A549 (cell line): Measurements from ENCODE around the gene CYP24A1. TPM values are rescaled to one million over a fixed set of nuclear protein-coding genes. Genes with fewer than 3 reads are reported as not detected.
A peak's percentile ranks its signal among the peaks of the same experiment; 100 is the strongest.

Experiments
- ATAC-seq, 2 experiments: fragments of 200-7000 bp in 1 of 2; fragments of >200 bp in 1 of 2; cut with Nextera tagmentation in 1 of 2; cut with Tn5 transposase in 1 of 2; 3 replicates each; pipeline versions ENCODE4 v1.8.0 to v1.9.1; 2018 to 2020; ENCODE audit warnings: mild to moderate bottlenecking in 1 of 2, moderate library complexity in 1 of 2
- CTCF ChIA-PET: fragments of 300-600 bp; sonication (Branson Sonifier 250); formaldehyde crosslinking; extraction: SDS; loops from one replicate; lab custom pipeline; 2021; ENCODE audit warnings: antibody characterized with exemption, inconsistent platforms; lab: Yijun Ruan, JAX
- POLR2A ChIA-PET: fragments of 350-600 bp; formaldehyde crosslinking; extraction: SDS; loops from one replicate; lab custom pipeline; 2021; ENCODE audit warnings: antibody characterized with exemption, inconsistent platforms; lab: Yijun Ruan, JAX
- DNase-seq, 2 experiments: peaks; one replicate each; pipeline versions ENCODE4 v3.0.0 to v3.0.0-alpha.2; 2011 to 2016; ENCODE audit warnings: low read depth in 1 of 2, low spot score in 1 of 2
- FAIRE-seq: peaks from 2 replicates; lab custom pipeline; 2011; peaks lifted over from hg19 to GRCh38; lab: Jason Lieb, UNC
- H3K27ac ChIP-seq, 2 experiments: fragments of >200 bp; sonication (Bioruptor Twin); formaldehyde crosslinking; 3 replicates each; pipeline ENCODE4 v1.5.1; 2016 to 2017
- H3K4me1 ChIP-seq: fragments of >200 bp; sonication (Bioruptor Twin); formaldehyde crosslinking; 3 replicates; pipeline ENCODE4 v1.6.1; 2016
- H3K4me2 ChIP-seq: fragments of >200 bp; sonication (Bioruptor Twin); formaldehyde crosslinking; 3 replicates; pipeline ENCODE4 v1.6.1; 2016
- H3K4me3 ChIP-seq: fragments of >200 bp; sonication (Bioruptor Twin); formaldehyde crosslinking; 3 replicates; pipeline ENCODE4 v1.5.1; 2016
- H3K9me3 ChIP-seq: fragments of >200 bp; sonication (Bioruptor Twin); formaldehyde crosslinking; 3 replicates; pipeline ENCODE4 v1.6.1; 2016
- BHLHE40 ChIP-seq: IDR thresholded peaks from 2 replicates; pipeline ENCODE4 v1.6.1; 2012; ENCODE audit warnings: low read depth, low read length, inconsistent platforms
- CBX2 ChIP-seq: fragments of 200-600 bp; sonication (generic); IDR thresholded peaks from 2 replicates; pipeline ENCODE4 v1.6.1; 2016; ENCODE audit warnings: low read depth, mild to moderate bottlenecking, borderline replicate concordance
- CBX8 ChIP-seq: fragments of 200-600 bp; sonication (generic); IDR thresholded peaks from 2 replicates; pipeline ENCODE4 v1.6.1; 2016
- CEBPB ChIP-seq, 2 experiments: fragments of >200 bp in 1 of 2; sonication (Bioruptor Twin) in 1 of 2; formaldehyde crosslinking in 1 of 2; IDR thresholded peaks; 2 replicates each; pipeline ENCODE4 v1.6.1; 2012 to 2016
- E2F6 ChIP-seq: IDR thresholded peaks from 2 replicates; pipeline ENCODE4 v1.6.1; 2012; ENCODE audit warnings: low read depth, borderline replicate concordance
- ESRRA ChIP-seq: fragments of 150-350 bp; IDR thresholded peaks from 2 replicates; pipeline ENCODE4 v1.6.1; 2014; ENCODE audit warnings: mild to moderate bottlenecking, low read length, borderline replicate concordance
- HEYL ChIP-seq: fragments of 250-450 bp; sonication (Bioruptor Pico); IDR thresholded peaks from 2 replicates; pipeline ENCODE4 v1.8.0; 2021; ENCODE audit warnings: mild to moderate bottlenecking, moderate library complexity
- HOXB13 ChIP-seq: fragments of 250-450 bp; sonication (Bioruptor Pico); IDR thresholded peaks from 2 replicates; pipeline ENCODE4 v1.5.0; 2020; ENCODE audit warnings: low read depth, mild to moderate bottlenecking, moderate library complexity
- HOXB5 ChIP-seq: fragments of 250-450 bp; sonication (Bioruptor Pico); IDR thresholded peaks from 2 replicates; pipeline ENCODE4 v1.5.0; 2020; ENCODE audit warnings: mild to moderate bottlenecking, moderate library complexity
- JUN ChIP-seq, 2 experiments: fragments of >200 bp; sonication (Bioruptor Twin); formaldehyde crosslinking; IDR thresholded peaks; 2 replicates in 1 of 2; 3 replicates in 1 of 2; pipeline ENCODE4 v1.6.1; 2016 to 2017
- KDM5A ChIP-seq: fragments of 200-600 bp; sonication (generic); IDR thresholded peaks from 2 replicates; pipeline ENCODE4 v1.6.1; 2016; ENCODE audit warnings: antibody characterized with exemption, mild to moderate bottlenecking
- MAFK ChIP-seq: fragments of 450-650 bp; IDR thresholded peaks from 2 replicates; pipeline ENCODE4 v1.6.1; 2014; ENCODE audit not compliant: partially characterized antibody
- MAX ChIP-seq: IDR thresholded peaks from 2 replicates; pipeline ENCODE4 v1.6.1; 2012
- MAZ ChIP-seq: fragments of 150-350 bp; IDR thresholded peaks from 2 replicates; pipeline ENCODE4 v1.6.1; 2014; ENCODE audit warnings: antibody characterized with exemption, low read depth, low read length, borderline replicate concordance
- MYC ChIP-seq: IDR thresholded peaks from 2 replicates; pipeline ENCODE4 v1.6.1; 2012; ENCODE audit warnings: mild to moderate bottlenecking, inconsistent platforms, low read length, improper control_type of control experiment, borderline replicate concordance
- NR3C1 ChIP-seq: fragments of >200 bp; sonication (Bioruptor Twin); formaldehyde crosslinking; IDR thresholded peaks from 3 replicates; pipeline ENCODE4 v1.6.1; 2017
- PHF8 ChIP-seq: fragments of 200-600 bp; sonication (generic); IDR thresholded peaks from 2 replicates; pipeline ENCODE4 v1.6.1; 2016; ENCODE audit warnings: low read depth, mild to moderate bottlenecking, antibody characterized with exemption, moderate library complexity, borderline replicate concordance
- RAD21 ChIP-seq, 2 experiments: fragments of >200 bp in 1 of 2; sonication (Bioruptor Twin) in 1 of 2; formaldehyde crosslinking in 1 of 2; IDR thresholded peaks in 1 of 2; conservative IDR thresholded peaks in 1 of 2; 2 replicates in 1 of 2; 3 replicates in 1 of 2; pipeline ENCODE4 v1.6.1; 2012 to 2018; ENCODE audit warnings: inconsistent platforms in 1 of 2
- RARB ChIP-seq: fragments of 250-450 bp; sonication (Bioruptor Pico); IDR thresholded peaks from 2 replicates; pipeline ENCODE4 v1.8.0; 2021; ENCODE audit warnings: mild to moderate bottlenecking, moderate library complexity
- RNF2 ChIP-seq: fragments of 200-600 bp; sonication (generic); IDR thresholded peaks from 2 replicates; pipeline ENCODE4 v1.6.1; 2016; ENCODE audit warnings: low read depth, mild to moderate bottlenecking, antibody characterized with exemption, moderate library complexity, borderline replicate concordance
- SMC3 ChIP-seq: fragments of >200 bp; sonication (Bioruptor Twin); formaldehyde crosslinking; IDR thresholded peaks from 3 replicates; pipeline ENCODE4 v1.6.1; 2018; ENCODE audit warnings: inconsistent platforms
- TFCP2L1 ChIP-seq: fragments of 250-450 bp; sonication (Bioruptor Pico); IDR thresholded peaks from 2 replicates; pipeline ENCODE4 v1.5.0; 2021; ENCODE audit warnings: mild to moderate bottlenecking
- USF2 ChIP-seq: fragments of 450-650 bp; IDR thresholded peaks from 2 replicates; pipeline ENCODE4 v1.6.1; 2014; ENCODE audit warnings: antibody characterized with exemption
- ZSCAN20 ChIP-seq: fragments of 250-450 bp; sonication (Bioruptor Pico); IDR thresholded peaks from 2 replicates; pipeline ENCODE4 v1.8.0; 2022; ENCODE audit warnings: mild to moderate bottlenecking, moderate library complexity
- WGBS: methylation state at CpG from one replicate; pipeline ENCODE4 v1.1.6; 2017; ENCODE audit errors: missing lambda C conversion rate; 5-methylcytosine and 5-hydroxymethylcytosine counted together
- polyA plus RNA-seq, 4 experiments: library from polyadenylated mRNA; depleted of rRNA in 3 of 4; stranded (reverse); fragments of >200 nt; fragmentation: RNase III in 1 of 4; extraction: RNeasy Plus Mini Kit Qiagen cat#74134 plus additional on column Dnase treatment in 1 of 4; gene quantifications; 2 replicates in 3 of 4; 3 replicates in 1 of 4; pipeline ENCODE4 v1.2.3, GENCODE V29; 2011 to 2017
- TF ChIP-seq, protein P1 (sequence below): fragments of >200 bp; sonication (Bioruptor Twin); formaldehyde crosslinking; IDR thresholded peaks from 3 replicates; pipeline ENCODE4 v1.5.1; 2016
- TF ChIP-seq, protein P2 (sequence below): fragments of 150-350 bp; IDR thresholded peaks from 2 replicates; pipeline ENCODE4 v1.6.1; 2014; ENCODE audit warnings: low read depth, mild to moderate bottlenecking, low read length
- TF ChIP-seq, protein P3 (sequence below): fragments of 250-450 bp; sonication (Bioruptor Pico); IDR thresholded peaks from 2 replicates; pipeline ENCODE4 v1.5.0; 2021; ENCODE audit warnings: mild to moderate bottlenecking, moderate library complexity, borderline replicate concordance

CYP24A1 gene
- polyA plus RNA-seq, 2 of the 4 experiments (the other 2 are of a cell fraction) = 722 to 1,617 TPM

DNA sequence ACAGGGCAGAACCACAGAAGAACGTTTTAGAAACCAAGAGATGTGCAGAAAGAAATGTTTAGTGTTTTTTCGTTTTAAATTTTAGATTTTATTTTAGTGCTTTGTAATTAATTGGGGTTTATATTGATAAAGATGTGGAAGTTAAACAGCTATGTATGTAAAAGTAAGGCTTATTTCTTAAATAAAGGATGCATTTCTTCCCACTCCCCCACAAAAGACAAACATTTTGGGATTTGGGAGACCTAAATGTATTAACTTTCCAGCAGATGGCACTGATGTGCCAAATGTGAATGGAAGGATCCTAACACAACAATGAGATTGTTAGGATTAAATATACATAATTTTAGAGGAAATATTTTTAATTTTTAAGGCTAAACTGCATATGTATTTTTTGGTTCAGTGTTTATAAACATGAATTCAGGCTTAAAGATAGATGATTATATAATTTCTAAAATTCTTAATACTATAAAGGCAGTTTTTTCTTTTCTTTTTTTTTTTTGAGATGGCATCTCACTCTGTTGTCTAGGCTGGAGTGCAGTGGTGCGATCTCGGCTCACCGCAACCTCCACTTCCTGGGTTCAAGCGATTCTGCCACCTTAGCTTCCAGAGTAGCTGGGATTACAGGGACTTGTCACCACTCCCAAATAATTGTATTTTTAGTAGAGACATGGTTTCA, 46.1 kb upstream of the CYP24A1 start:
- FAIRE-seq = peak; percentile 95
- Histone ChIP-seq H3K9me3 (no peaks in the 10 kb centered on the region), H3K4me2 (no peak overlapping the region), H3K4me1 (no peaks in the 10 kb centered on the region; the same call in 2 of the 3 replicates), H3K27ac (no peak overlapping the region), H3K4me3 (no peak overlapping the region)
- ChIA-PET POLR2A (no interaction called here), CTCF (interaction anchor here (0.6 to 2.9 kb wide), 17 partner anchors 9 to 1980 kb away, joined by 3 to 31 read pairs (median 4); partner anchors contain the start of gene PFDN4)
- TF ChIP-seq HOXB5 (CRISPR knock-in tag) = no peak
- TF ChIP-seq, protein P1, sequence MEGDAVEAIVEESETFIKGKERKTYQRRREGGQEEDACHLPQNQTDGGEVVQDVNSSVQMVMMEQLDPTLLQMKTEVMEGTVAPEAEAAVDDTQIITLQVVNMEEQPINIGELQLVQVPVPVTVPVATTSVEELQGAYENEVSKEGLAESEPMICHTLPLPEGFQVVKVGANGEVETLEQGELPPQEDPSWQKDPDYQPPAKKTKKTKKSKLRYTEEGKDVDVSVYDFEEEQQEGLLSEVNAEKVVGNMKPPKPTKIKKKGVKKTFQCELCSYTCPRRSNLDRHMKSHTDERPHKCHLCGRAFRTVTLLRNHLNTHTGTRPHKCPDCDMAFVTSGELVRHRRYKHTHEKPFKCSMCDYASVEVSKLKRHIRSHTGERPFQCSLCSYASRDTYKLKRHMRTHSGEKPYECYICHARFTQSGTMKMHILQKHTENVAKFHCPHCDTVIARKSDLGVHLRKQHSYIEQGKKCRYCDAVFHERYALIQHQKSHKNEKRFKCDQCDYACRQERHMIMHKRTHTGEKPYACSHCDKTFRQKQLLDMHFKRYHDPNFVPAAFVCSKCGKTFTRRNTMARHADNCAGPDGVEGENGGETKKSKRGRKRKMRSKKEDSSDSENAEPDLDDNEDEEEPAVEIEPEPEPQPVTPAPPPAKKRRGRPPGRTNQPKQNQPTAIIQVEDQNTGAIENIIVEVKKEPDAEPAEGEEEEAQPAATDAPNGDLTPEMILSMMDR = peak; percentile 87
- TF ChIP-seq CBX8 = no peak
- no peak for TF ChIP-seq NR3C1
- peak; percentile 78 to 84 for TF ChIP-seq RAD21 (conservative IDR thresholded peaks at IDR 0.05 in 1 of 2, IDR thresholded peaks at IDR 0.05 in 1 of 2)
- peak; percentile 92 for TF ChIP-seq SMC3
- TF ChIP-seq USF2 = no peak
- TF ChIP-seq PHF8 = no peak
- no peak for TF ChIP-seq E2F6
- no peak for TF ChIP-seq MAZ
- TF ChIP-seq HOXB13 (CRISPR knock-in tag) = no peak
- DNase-seq = peak; percentile 46 to 60
- ATAC-seq = peak in 1 of 2 experiments; percentile 65; a peak in 2 of 6 replicates
- WGBS = 54% methylated on average over 6 of the region's 6 CpGs

DNA sequence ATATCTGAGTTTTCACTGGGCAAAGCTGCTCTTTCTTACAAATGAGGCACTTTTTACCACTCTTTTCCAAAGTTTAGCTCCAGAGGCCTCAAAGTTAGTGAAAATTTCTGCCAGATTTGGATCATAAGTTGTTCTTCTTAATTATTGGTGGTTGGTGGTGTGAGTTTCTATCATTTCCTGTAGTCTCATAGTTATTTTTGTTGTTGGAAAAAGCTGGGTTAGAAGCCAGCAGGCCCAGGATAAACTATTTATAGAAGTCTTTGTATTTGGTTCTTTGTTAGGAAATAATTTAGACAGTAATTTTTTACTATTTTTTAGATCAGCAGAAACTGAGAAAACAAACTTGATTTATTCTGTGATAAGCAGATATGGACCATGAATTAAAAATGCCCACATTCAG, 44.7 kb upstream of the CYP24A1 start:
- H3K4me1 ChIP-seq = no peaks in the 10 kb centered on the region; the same call in 2 of the 3 replicates
- DNase-seq (no peak), FAIRE-seq (no peak)
- H3K9me3 ChIP-seq = no peaks in the 10 kb centered on the region
- CTCF ChIA-PET = interaction anchor here (2.6 to 2.9 kb wide), 2 partner anchors 10 to 429 kb away, joined by 10 to 31 read pairs; partner anchors contain the start of gene PFDN4
- POLR2A ChIA-PET = no interaction called here
- no peak overlapping the region for H3K4me2 ChIP-seq
- no peak overlapping the region for H3K4me3 ChIP-seq
- no peak for TF ChIP-seq TFCP2L1
- no peak for TF ChIP-seq RARB
- TF ChIP-seq, protein P2, sequence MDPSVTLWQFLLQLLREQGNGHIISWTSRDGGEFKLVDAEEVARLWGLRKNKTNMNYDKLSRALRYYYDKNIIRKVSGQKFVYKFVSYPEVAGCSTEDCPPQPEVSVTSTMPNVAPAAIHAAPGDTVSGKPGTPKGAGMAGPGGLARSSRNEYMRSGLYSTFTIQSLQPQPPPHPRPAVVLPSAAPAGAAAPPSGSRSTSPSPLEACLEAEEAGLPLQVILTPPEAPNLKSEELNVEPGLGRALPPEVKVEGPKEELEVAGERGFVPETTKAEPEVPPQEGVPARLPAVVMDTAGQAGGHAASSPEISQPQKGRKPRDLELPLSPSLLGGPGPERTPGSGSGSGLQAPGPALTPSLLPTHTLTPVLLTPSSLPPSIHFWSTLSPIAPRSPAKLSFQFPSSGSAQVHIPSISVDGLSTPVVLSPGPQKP = no peak
- no peak for TF ChIP-seq MAFK
- TF ChIP-seq, protein P3, sequence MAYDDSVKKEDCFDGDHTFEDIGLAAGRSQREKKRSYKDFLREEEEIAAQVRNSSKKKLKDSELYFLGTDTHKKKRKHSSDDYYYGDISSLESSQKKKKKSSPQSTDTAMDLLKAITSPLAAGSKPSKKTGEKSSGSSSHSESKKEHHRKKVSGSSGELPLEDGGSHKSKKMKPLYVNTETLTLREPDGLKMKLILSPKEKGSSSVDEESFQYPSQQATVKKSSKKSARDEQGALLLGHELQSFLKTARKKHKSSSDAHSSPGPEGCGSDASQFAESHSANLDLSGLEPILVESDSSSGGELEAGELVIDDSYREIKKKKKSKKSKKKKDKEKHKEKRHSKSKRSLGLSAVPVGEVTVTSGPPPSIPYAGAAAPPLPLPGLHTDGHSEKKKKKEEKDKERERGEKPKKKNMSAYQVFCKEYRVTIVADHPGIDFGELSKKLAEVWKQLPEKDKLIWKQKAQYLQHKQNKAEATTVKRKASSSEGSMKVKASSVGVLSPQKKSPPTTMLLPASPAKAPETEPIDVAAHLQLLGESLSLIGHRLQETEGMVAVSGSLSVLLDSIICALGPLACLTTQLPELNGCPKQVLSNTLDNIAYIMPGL (CRISPR knock-in tag) = no peak
- no peak for TF ChIP-seq MYC
- no peak for TF ChIP-seq KDM5A
- no peak for TF ChIP-seq SMC3
- TF ChIP-seq RAD21 (conservative IDR thresholded peaks at IDR 0.05 in 1 of 2, IDR thresholded peaks at IDR 0.05 in 1 of 2) = no peak
- no peak for TF ChIP-seq ESRRA
- no peak for TF ChIP-seq HEYL (CRISPR knock-in tag)
- no peak for TF ChIP-seq ZSCAN20 (CRISPR knock-in tag)
- no peak for TF ChIP-seq MAX
- TF ChIP-seq CEBPB (IDR thresholded peaks at IDR 0.05) = no peak
- TF ChIP-seq PHF8 = no peak
- no peak for TF ChIP-seq USF2
- no peak for TF ChIP-seq BHLHE40
- TF ChIP-seq RNF2 = no peak
- TF ChIP-seq JUN (IDR thresholded peaks at IDR 0.05) = no peak
- no peak for TF ChIP-seq CBX2
- TF ChIP-seq, all 56 proteins: peak for 0
- H3K27ac ChIP-seq = no peak overlapping the region
- no peak for ATAC-seq
